Kidney (tissue), 14 donors: Measurements from ENCODE around the gene INPP5K. TPM values are rescaled to one million over a fixed set of nuclear protein-coding genes. Genes with fewer than 3 reads are reported as not detected.

Experiments
- DNase-seq, 5 donors: peaks; one replicate each; pipeline ENCODE4 v3.0.0-alpha.2; 2013 to 2020
- FAIRE-seq: peaks from 2 replicates; lab custom pipeline; 2012; peaks lifted over from hg19 to GRCh38; lab: Jason Lieb, UNC
- H3K27ac ChIP-seq, 2 donors: one replicate each; pipeline ENCODE4 v1.7.0; 2013; ENCODE audit warnings: low read depth in 2 of 2, low read length in 2 of 2, inconsistent platforms in 1 of 2
- H3K27me3 ChIP-seq: one replicate; pipeline ENCODE4 v1.7.1; 2013; ENCODE audit warnings: low read length, inconsistent platforms; ENCODE audit not compliant: control insufficient read depth, insufficient read depth
- H3K36me3 ChIP-seq, 3 donors: one replicate each; pipeline versions ENCODE4 v1.7.0 to v1.7.1; 2013; ENCODE audit warnings: low read length in 3 of 3, control low read depth in 1 of 3, inconsistent platforms in 1 of 3; ENCODE audit not compliant: insufficient read depth in 3 of 3, control insufficient read depth in 2 of 3
- H3K4me1 ChIP-seq, 3 donors: one replicate each; pipeline versions ENCODE4 v1.7.0 to v1.7.1; 2013; ENCODE audit warnings: low read length in 3 of 3, inconsistent platforms in 1 of 3, low read depth in 1 of 3; ENCODE audit not compliant: control insufficient read depth in 2 of 3, insufficient read depth in 2 of 3
- H3K4me3 ChIP-seq, 3 donors: one replicate each; pipeline versions ENCODE4 v1.7.0 to v1.8.1; 2013; ENCODE audit warnings: low read length in 3 of 3, control low read depth in 1 of 3, inconsistent platforms in 1 of 3
- H3K9ac ChIP-seq, 3 donors: one replicate each; pipeline versions ENCODE4 v1.7.0 to v1.7.1; 2013; ENCODE audit warnings: low read length in 3 of 3, control low read depth in 1 of 3, inconsistent platforms in 1 of 3
- H3K9me3 ChIP-seq, 3 donors: one replicate each; pipeline versions ENCODE4 v1.7.0 to v1.7.1; 2013; ENCODE audit warnings: low read length in 3 of 3, control low read depth in 1 of 3, inconsistent platforms in 1 of 3; ENCODE audit not compliant: control insufficient read depth in 2 of 3, insufficient read depth in 1 of 3
- intact Hi-C: fragments of 100-400 bp; cut with DNase I; formaldehyde crosslinking; loops from one replicate; pipeline ENCODE4 v1.11.1; 2022
- polyA plus RNA-seq: library from polyadenylated mRNA; stranded (reverse); fragments of 350-450 nt; fragmentation: Illumina TruSeq; extraction: RNeasy Lipid Tissue Mini Kit (QIAGEN cat#74804); gene quantifications from one replicate; pipeline ENCODE4 v1.2.3, GENCODE V29; 2014; ENCODE audit warnings: low read depth, low replicate concordance; ENCODE audit not compliant: insufficient read depth
- total RNA-seq: library from RNA; stranded (reverse); fragmentation: NEBNext Ultra II Directional; extraction: Animal tissue kit (Norgen Biotek cat#: 25700); gene quantifications from one replicate; pipeline ENCODE4 v1.2.1, GENCODE V29; 2021
- TF ChIP-seq, protein P1 (sequence below): IDR thresholded peaks from 3 replicates; pipeline ENCODE4 v1.5.1; 2012; ENCODE audit warnings: mild to moderate bottlenecking, moderate library complexity, borderline replicate concordance; ENCODE audit not compliant: insufficient read depth; ENCODE audit errors: extremely low read depth
- donor health status: control.
- donor health status: control.
- donor health status: control.
- donor health status: control.
- donor health status: control.
- donor health status: DM: yes; HTN: yes; CAD: no.
- donor health status: Normal renal cell carcinoma (clear cell type).

INPP5K gene
- total and polyA plus RNA-seq, 2 donors from 2014 or later, result 36.1 to 46.2 TPM

GRCh38 chr17:1471490-1471889 lies 44.9 kb downstream of the INPP5K start:
- DNase-seq (no peak), FAIRE-seq (no peak)
- Histone ChIP-seq H3K4me1 (no peaks in the 10 kb centered on the region), H3K36me3 (peaks cover 0 to 32% (median 14%) of the 10 kb centered on the region in 3 donors), H3K4me3 (no peak overlapping the region), H3K9me3 (no peaks in the 10 kb centered on the region), H3K9ac (no peak overlapping the region), H3K27me3 (no peaks in the 10 kb centered on the region), H3K27ac (no peak overlapping the region)
- TF ChIP-seq, protein P1, sequence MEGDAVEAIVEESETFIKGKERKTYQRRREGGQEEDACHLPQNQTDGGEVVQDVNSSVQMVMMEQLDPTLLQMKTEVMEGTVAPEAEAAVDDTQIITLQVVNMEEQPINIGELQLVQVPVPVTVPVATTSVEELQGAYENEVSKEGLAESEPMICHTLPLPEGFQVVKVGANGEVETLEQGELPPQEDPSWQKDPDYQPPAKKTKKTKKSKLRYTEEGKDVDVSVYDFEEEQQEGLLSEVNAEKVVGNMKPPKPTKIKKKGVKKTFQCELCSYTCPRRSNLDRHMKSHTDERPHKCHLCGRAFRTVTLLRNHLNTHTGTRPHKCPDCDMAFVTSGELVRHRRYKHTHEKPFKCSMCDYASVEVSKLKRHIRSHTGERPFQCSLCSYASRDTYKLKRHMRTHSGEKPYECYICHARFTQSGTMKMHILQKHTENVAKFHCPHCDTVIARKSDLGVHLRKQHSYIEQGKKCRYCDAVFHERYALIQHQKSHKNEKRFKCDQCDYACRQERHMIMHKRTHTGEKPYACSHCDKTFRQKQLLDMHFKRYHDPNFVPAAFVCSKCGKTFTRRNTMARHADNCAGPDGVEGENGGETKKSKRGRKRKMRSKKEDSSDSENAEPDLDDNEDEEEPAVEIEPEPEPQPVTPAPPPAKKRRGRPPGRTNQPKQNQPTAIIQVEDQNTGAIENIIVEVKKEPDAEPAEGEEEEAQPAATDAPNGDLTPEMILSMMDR, result no peak
- intact Hi-C loops, result no loop called here

DNA sequence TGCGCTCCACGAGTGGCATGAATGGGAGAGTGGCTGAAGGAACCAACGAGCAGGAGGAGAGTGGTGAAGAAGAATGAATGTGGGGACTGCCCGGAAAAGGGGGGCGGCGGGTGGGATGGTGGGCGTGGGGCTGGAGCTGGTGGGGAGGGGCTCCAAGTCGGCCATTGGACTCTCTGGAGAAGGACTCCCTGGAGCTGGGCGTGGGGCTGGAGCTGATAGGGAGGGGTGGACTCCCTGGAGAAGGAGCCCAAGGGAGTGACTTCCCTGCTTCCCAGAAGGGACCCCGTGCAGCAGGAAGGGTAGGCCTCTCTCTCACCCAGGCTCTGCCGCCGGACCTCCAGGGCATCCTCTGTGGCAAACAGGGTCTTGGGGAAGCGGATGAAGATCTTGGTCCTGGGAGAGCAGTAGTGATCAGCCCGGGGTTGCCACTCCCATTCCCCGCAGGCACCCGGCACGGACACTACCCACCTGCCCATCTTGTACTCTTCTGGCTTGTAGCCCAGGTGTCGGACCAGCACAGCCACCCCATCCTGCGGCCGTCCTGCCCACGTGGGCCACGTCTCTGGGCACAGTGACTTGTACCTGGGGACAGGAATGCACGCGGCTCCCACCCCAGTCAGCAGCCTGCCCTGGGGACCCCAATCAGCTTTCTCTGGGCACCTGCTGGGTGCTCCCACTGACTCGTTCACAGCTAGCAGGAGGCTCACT lies 45.5 kb downstream of the INPP5K start:
- no peak for DNase-seq
- Histone ChIP-seq H3K9me3 (no peaks in the 10 kb centered on the region), H3K27me3 (no peaks in the 10 kb centered on the region), H3K4me1 (no peaks in the 10 kb centered on the region), H3K36me3 (peaks cover 0 to 32% (median 14%) of the 10 kb centered on the region in 3 donors), H3K4me3 (no peak overlapping the region), H3K9ac (no peak overlapping the region), H3K27ac (no peak overlapping the region)
- TF ChIP-seq, protein P1, result no peak
- intact Hi-C loops, result no loop called here
- FAIRE-seq, result no peak

DNA sequence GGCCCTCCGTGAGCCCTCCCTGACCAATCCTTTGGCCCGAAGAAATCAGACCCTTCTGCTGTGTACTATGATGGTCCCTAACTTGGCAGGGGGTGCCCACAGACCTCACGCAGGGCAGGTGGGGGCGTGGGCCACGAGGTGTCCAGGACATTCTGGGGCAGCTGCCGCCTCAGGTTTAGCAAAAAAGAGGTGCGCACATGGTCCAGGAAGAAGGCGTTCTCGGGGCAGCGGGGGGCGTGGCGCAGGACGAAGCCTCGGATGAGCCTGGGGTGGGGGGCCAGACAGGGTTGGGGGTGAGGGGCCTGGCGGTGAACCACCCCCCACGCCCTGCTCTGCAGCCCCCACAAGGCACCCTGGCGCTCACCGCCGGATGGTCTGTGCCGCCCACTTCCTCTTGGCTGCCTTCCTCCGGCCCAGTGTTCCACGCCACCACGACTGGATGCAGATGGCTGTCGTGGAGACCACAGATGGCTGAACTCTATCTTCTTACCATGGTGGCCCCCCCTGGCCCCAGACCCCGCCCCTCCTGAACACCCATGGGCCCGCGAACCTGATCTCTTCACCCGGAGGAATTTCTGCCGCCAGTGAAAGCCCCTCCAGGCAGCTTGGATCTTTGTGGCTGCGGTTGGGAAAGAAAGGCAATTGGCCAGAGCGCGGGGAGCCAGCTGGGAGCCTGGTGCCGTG lies 46.2 kb downstream of the INPP5K start:
- peaks cover 0 to 29% (median 14%) of the 10 kb centered on the region in 3 donors for H3K36me3 ChIP-seq

More for the DNA sequence above, 46.2 kb downstream of the INPP5K start:
- FAIRE-seq, result no peak
- Histone ChIP-seq H3K9ac (no peak overlapping the region), H3K4me1 (no peaks in the 10 kb centered on the region), H3K27ac (no peak overlapping the region), H3K4me3 (no peak overlapping the region), H3K27me3 (no peaks in the 10 kb centered on the region), H3K9me3 (no peaks in the 10 kb centered on the region)
- TF ChIP-seq, protein P1, result no peak
- intact Hi-C loops, result no loop called here
- no peak for DNase-seq
